ENCODE measurements around the gene DAPL1.
"Not testable (repeated sequence)": the region's sequence is repeated elsewhere in the genome, so short reads cannot be mapped to it uniquely, and the experiment has no call there.

- not testable (repeated sequence) for TF ChIP-seq CTCF (IDR thresholded peaks at IDR 0.05; ENCODE audit: poor library complexity); EZH2 (IDR thresholded peaks at IDR 0.05; ENCODE audit: borderline replicate concordance); EZH2phosphoT487 (IDR thresholded peaks at IDR 0.05; ENCODE audit: low read depth, severe bottlenecking, unreplicated experiment)
Measured at GRCh38 chr2:158847526-158847925, 52.4 kb downstream of the DAPL1 start.

All from hepatocyte (in vitro differentiated cells).